Natural killer cell treated with Interleukin-12 subunit alpha and Interleukin-12 subunit beta and Interleukin-15 and Interleukin-18, amount 100 ng/mL, for 72 hours (primary cell): ENCODE results near the gene GRWD1. TPM values are rescaled to one million over a fixed set of nuclear protein-coding genes. Genes with fewer than 3 reads are reported as not detected.

Experiments
- ATAC-seq, 2 donors: fragments of 150-1000 bp; cut with Tn5 transposase in 1 of 2; sonication (Bioruptor Pico), chemical (Tn5 transposase) in 1 of 2; 2 replicates each; pipeline ENCODE4 v1.10.0; 2021
- DNase-seq: peaks from one replicate; pipeline ENCODE4 v3.0.0; 2022; ENCODE audit warnings: low spot score
- H3K27ac Mint-ChIP-seq, 2 donors: 1 replicate in 1 of 2; 2 replicates in 1 of 2; pipeline ENCODE4 v1.8.0; 2022; ENCODE audit warnings: mixed read lengths in 2 of 2, mild to moderate bottlenecking in 1 of 2, moderate library complexity in 1 of 2
- H3K27me3 Mint-ChIP-seq, 2 donors: 1 replicate in 1 of 2; 2 replicates in 1 of 2; pipeline ENCODE4 v1.8.0; 2022; ENCODE audit warnings: mixed read lengths in 2 of 2
- H3K36me3 Mint-ChIP-seq: one replicate; pipeline ENCODE4 v1.8.0; 2022; ENCODE audit warnings: mixed read lengths
- H3K4me1 Mint-ChIP-seq, 2 donors: 1 replicate in 1 of 2; 2 replicates in 1 of 2; pipeline ENCODE4 v1.8.0; 2022; ENCODE audit warnings: low read depth in 2 of 2, mixed read lengths in 2 of 2, mild to moderate bottlenecking in 1 of 2
- H3K4me3 Mint-ChIP-seq: one replicate; pipeline ENCODE4 v1.8.0; 2022; ENCODE audit warnings: mixed read lengths
- H3K9me3 Mint-ChIP-seq: 2 replicates; pipeline ENCODE4 v1.8.0; 2022; ENCODE audit warnings: mixed read lengths
- total RNA-seq, 2 donors: library from RNA; stranded (reverse); gene quantifications; one replicate each; pipeline ENCODE4 v1.2.3, GENCODE V29; 2022

Gene GRWD1
- total RNA-seq, 2 donors from 2014 or later = 60.6 to 104 TPM

DNA sequence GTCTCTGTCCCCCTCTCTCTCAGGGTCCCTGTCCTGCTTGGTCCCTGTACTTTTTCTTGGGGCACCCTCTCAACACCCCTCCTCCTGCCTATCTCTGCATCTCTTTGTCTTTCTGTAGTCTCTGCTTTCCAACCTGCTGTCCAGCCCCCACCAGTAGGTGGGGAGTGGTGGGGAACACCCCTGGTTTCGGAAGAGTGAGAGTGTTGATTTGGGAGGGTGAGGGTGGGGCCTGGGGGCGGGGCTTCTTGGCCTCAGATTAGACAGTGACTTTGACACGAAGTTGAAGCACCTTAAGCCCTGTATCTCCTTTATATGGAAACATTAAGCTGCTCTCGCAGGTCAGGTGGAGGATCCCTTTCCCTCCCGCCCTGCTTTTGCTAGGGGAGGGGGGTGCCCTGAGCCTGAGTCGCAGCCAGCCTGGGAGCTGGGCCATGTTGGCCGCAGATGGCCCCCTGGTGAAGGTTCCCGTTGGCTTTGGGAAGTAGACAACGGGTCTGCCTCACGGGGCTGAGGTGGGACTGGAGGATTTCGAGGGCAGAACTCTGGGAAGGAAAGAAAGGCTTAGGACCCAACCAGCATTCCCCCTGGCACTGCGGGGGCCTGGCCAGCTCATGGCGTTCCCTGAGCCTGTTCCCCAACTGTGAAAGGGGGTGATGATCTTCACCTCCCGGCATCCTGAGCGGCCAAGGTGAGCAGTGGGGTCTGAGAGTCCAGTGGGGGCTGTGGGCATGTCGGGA is 9.6 kb downstream of the GRWD1 start, which contains the start of gene KCNJ14:
Gene KCNJ14, plus strand, starts transcription at position 404 of the 737 bp plus-strand sequence. CDS start 6,151 bp downstream, outside the sequence.
- DNase-seq = no peak
- peak within 1 kb of the TSS in 1 of 2 donors; percentile 15 for H3K27ac Mint-ChIP-seq
- no peak for ATAC-seq
- H3K4me3 Mint-ChIP-seq = no peak within 1 kb of the TSS
- H3K9me3 Mint-ChIP-seq = no peaks in the 10 kb centered on the region
- H3K36me3 Mint-ChIP-seq = peaks cover 7% of the 10 kb centered on the region
- peaks cover 7% of the 10 kb centered on the region in 2 donors for H3K4me1 Mint-ChIP-seq
- no peaks in the 10 kb centered on the region for H3K27me3 Mint-ChIP-seq

DNA sequence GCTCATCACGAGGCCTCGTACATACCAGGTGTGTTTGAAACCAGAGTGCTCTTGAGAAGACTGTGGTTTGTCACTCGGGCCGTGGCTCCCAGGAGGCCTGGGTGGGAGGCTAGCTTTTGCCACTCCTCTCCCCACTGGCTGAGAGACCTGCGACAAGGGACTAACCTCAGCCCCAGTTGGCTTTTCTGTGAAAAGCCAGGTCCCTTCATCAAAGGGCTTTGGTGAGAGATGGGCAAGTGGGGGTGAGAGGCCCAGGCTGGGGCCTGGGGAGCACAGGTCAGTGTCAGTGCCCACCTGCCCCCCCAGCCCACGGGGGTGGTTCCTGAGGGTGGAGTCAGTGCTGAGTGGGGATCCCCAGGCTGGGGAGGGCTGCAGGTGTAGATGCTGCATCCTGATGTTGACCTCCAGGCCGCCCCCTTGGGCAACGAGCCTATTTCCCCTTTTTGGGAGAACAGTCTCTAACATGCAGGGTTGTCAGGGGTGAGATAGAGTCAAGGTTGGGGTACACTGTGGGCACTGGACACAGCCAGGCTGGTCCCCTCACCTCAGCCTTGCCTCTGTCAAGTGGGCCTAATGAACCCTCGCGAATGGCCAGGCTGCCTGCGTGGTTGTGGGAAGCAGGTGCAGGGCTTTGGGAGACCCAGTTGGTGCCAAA is 10.3 kb downstream of the GRWD1 start:
- Mint-ChIP-seq H3K9me3 (no peaks in the 10 kb centered on the region), H3K4me1 (peaks cover 7% of the 10 kb centered on the region in 2 donors), H3K27me3 (no peaks in the 10 kb centered on the region), H3K36me3 (peaks cover 7% of the 10 kb centered on the region), H3K27ac (no peak overlapping the region), H3K4me3 (no peak overlapping the region)
- ATAC-seq = peak in 1 of 2 donors; percentile 7
- DNase-seq = no peak

DNA sequence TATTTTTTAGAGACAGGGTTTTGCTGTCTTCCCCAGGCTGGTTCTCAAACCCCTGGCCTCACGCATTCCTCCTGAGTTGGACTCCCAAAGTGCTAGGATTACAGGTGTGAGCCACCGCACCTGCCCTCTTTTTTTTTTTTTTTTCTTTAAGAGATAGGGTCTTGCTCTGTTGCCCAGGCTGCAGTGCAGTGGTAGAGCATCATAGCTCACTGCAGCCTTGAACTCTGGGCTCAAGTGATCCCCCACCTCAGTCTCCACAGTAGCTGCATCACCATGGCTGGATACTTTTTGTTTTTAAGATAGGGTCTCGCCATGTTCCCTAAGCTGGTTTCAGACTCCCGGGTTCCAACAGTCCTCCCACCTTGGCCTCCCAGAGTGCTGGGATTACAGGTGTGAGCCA is 11.1 kb downstream of the GRWD1 start:
- H3K4me3 Mint-ChIP-seq = no peak overlapping the region

DNA sequence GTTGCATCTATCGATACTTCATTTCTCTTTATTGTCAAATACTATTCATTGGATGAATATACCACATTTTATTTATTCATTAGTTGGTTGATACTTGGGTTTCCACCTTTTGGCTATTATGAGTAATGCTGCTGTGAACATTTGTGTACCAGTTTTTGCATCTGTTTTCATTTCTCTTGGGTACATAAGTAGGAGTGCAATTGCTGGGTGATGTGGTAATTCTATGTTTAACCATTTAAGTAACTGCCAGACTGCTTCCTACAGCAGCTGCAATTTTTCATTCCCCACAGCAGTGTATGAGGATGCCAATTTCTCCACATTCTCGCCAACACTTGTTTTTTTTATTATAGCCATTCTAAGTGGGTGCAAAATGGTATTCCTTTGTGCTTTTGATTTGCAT is 12.2 kb downstream of the GRWD1 start:
- H3K36me3 Mint-ChIP-seq = peaks cover 7% of the 10 kb centered on the region
- no peak overlapping the region for H3K4me3 Mint-ChIP-seq
- ATAC-seq = no peak
- H3K27me3 Mint-ChIP-seq = no peaks in the 10 kb centered on the region
- H3K9me3 Mint-ChIP-seq = no peaks in the 10 kb centered on the region
- no peak overlapping the region for H3K27ac Mint-ChIP-seq
- DNase-seq = no peak
- peaks cover 7 to 10% of the 10 kb centered on the region in 2 donors for H3K4me1 Mint-ChIP-seq

More for the DNA sequence above, 11.1 kb downstream of the GRWD1 start:
- Mint-ChIP-seq H3K27ac (no peak overlapping the region), H3K9me3 (no peaks in the 10 kb centered on the region), H3K4me1 (peaks cover 7% of the 10 kb centered on the region in 2 donors), H3K27me3 (no peaks in the 10 kb centered on the region), H3K36me3 (peaks cover 7% of the 10 kb centered on the region)
- ATAC-seq (no peak), DNase-seq (no peak)

DNA sequence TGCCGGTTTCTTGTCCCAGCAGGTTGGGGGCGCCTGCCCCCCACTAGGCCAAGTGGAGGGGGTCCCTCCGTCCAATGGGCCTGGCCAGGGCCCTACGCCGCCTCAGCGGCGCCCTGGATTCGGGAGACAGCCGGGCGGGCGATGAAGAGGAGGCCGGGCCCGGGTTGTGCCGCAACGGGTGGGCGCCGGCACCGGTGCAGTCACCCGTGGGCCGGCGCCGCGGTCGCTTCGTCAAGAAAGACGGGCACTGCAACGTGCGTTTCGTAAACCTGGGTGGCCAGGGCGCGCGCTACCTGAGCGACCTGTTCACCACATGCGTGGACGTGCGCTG is 15.8 kb downstream of the GRWD1 start:
- Mint-ChIP-seq H3K4me1 (peaks cover 0 to 7% of the 10 kb centered on the region in 2 donors), H3K9me3 (no peaks in the 10 kb centered on the region), H3K36me3 (no peaks in the 10 kb centered on the region), H3K4me3 (no peak overlapping the region), H3K27me3 (no peaks in the 10 kb centered on the region), H3K27ac (no peak overlapping the region)
- DNase-seq (no peak), ATAC-seq (no peak)

DNA sequence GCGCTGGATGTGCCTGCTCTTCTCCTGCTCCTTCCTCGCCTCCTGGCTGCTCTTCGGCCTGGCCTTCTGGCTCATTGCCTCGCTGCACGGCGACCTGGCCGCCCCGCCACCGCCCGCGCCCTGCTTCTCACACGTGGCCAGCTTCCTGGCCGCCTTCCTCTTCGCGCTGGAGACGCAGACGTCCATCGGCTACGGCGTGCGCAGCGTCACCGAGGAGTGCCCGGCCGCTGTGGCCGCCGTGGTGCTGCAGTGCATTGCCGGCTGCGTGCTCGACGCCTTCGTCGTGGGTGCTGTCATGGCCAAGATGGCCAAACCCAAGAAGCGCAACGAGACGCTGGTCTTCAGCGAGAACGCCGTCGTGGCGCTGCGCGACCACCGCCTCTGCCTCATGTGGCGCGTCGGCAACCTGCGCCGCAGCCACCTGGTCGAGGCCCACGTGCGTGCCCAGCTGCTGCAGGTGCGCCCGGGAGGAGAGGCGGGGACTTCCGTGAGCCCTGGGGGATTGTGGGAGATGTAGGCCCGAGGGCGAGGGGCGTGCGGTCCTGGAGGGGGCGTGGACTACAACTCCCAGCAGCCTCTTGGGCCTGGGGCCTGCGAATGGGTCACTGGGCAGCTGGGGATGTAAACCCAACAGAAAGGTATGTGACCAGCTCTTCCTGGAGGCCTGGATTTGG is 16.3 kb downstream of the GRWD1 start:
- Mint-ChIP-seq H3K27ac (no peak overlapping the region), H3K9me3 (no peaks in the 10 kb centered on the region), H3K27me3 (no peaks in the 10 kb centered on the region), H3K36me3 (no peaks in the 10 kb centered on the region), H3K4me1 (peaks cover 0 to 7% of the 10 kb centered on the region in 2 donors), H3K4me3 (no peak overlapping the region)
- peak in 1 of 2 donors; percentile 11 for ATAC-seq
- DNase-seq = no peak

DNA sequence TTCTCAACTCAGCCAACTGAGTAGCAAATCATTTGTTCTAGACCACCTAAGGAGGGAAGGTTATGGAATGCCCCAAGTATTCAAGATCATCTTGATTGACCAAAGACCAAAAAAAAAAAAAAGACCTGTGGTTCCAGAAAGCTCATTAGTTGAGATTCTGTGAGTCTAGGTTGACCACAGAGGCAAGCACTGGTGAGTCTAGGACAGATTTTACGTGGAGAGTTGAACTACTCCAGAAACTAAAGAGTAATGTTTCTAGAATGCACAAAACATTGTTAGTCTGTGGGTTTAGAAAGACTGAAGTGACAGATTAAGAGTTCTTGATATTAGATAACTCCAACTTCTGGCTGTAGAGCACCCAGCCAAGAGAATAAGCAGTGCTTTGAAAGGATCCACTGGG is 19.4 kb downstream of the GRWD1 start:
- Mint-ChIP-seq H3K36me3 (no peaks in the 10 kb centered on the region), H3K4me3 (no peak overlapping the region), H3K27me3 (no peaks in the 10 kb centered on the region), H3K4me1 (peaks cover 6 to 15% of the 10 kb centered on the region in 2 donors), H3K9me3 (no peaks in the 10 kb centered on the region), H3K27ac (no peak overlapping the region)
- no peak for DNase-seq
- no peak for ATAC-seq

DNA sequence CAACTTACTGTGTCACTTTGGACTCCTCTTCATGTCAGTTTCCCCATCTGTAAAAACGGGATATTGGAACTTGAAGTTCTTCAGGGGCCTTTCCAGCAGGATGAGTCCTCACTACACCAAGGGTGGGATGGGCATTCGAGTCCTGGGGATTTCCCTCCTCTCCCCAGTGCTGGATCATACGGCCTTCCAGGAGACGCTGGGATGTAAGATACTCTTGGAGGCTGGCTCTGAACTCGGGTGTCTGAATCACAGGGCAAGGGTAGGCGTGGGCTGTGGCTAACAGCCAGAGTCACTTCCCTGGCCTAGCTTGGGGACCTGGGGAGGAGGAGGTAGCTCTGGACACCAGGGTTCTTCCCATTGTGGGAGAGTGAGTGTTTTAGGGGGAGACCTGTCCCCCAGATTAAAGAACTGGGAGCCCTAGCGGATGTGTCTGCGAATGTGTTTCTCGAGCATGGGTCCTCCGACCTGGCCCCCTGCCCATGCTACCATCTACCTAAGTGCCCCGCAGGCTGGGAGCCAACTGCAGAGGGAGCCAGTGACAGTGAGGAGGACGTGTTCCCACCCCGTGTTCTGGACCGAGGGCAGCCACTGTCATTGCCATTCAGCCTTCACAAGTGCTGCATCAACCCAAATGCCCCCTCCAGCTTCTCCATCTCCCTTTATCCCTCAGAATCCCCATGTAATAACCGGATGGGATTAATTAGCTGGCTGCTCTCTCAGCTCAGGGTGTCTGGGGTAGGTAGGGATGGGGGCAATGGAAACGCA is 21.0 kb downstream of the GRWD1 start:
- no peak for ATAC-seq
- DNase-seq = no peak
- no peak overlapping the region for H3K4me3 Mint-ChIP-seq
- peaks cover 11 to 21% of the 10 kb centered on the region in 2 donors for H3K4me1 Mint-ChIP-seq
- H3K27ac Mint-ChIP-seq = no peak overlapping the region
- no peaks in the 10 kb centered on the region for H3K36me3 Mint-ChIP-seq
- no peaks in the 10 kb centered on the region for H3K27me3 Mint-ChIP-seq
- no peaks in the 10 kb centered on the region for H3K9me3 Mint-ChIP-seq

DNA sequence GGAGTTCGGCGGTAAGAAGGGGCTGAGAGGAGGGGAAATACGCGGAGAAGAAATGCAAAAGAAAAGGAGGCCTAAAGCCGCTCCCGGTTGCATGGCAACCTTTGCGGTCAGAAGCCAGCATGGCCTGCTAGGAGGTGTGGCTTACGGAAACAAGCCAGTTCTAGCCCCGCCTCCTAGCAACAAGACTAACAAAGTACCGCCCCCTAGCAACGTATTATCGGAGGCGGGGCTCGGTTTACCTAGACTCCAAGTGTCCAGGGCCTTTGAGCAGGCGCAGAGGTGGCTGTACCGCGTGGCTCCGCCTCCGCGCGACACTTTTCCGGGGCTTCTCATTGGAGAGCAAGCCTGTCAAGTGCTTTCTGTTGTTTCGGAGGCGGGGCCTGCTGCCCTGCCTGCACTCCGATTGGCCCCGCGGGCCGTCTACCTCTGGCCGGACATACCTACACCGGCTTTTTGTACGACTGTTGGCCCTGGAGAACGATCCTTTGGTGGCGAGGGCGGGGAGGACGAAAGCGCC is 23.0 kb downstream of the GRWD1 start:
- no peaks in the 10 kb centered on the region for H3K36me3 Mint-ChIP-seq
- H3K9me3 Mint-ChIP-seq = no peaks in the 10 kb centered on the region
- peak; percentile 95 for ATAC-seq
- H3K27me3 Mint-ChIP-seq = no peaks in the 10 kb centered on the region
- peaks cover 11 to 18% of the 10 kb centered on the region in 2 donors for H3K4me1 Mint-ChIP-seq
- H3K27ac Mint-ChIP-seq = peak overlapping the region; percentile 85 to 89
- peak; percentile 100 for DNase-seq
- H3K4me3 Mint-ChIP-seq = peak overlapping the region; percentile 94

DNA sequence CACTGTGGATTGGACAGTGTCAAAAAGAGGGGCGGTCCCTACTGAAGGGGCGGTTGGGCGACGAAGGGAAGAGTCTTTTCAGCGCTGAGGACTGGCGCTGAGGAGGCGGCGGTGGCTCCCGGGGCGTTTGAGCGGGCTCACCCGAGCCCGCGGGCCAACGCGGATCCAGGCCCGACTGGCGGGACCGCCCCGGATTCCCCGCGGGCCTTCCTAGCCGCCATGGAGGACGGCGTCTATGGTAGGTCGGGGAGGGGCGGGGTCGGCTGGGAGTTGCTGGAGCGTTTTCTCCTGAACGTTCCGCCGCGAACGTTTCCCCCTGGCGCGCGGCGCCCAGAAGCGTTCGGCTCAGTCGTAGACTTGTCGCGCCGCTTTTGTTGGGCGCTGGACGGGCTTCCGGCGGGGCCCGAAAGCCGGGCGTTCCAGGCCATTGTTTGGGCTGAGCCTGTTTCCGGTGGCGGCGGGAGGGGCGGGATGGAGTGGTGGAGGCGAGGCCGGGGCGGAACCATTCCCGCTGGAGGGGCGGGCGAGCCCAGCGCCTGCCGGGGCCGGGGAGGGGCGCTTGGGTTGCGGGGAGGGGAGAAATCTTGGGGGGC is 23.6 kb downstream of the GRWD1 start, which contains the start of gene CYTH2:
Gene CYTH2, plus strand, starts transcription at position 81 of the 593 bp plus-strand sequence. Its CDS starts 139 bp downstream, at position 220.
- peak; percentile 45 to 63 for ATAC-seq
- DNase-seq = peak; percentile 79
- no peaks in the 10 kb centered on the region for H3K27me3 Mint-ChIP-seq
- H3K36me3 Mint-ChIP-seq = no peaks in the 10 kb centered on the region
- H3K4me3 Mint-ChIP-seq = peak within 1 kb of the TSS; percentile 94
- H3K4me1 Mint-ChIP-seq = peaks cover 14 to 20% of the 10 kb centered on the region in 2 donors
- peak within 1 kb of the TSS; percentile 85 to 89 for H3K27ac Mint-ChIP-seq
- no peaks in the 10 kb centered on the region for H3K9me3 Mint-ChIP-seq

DNA sequence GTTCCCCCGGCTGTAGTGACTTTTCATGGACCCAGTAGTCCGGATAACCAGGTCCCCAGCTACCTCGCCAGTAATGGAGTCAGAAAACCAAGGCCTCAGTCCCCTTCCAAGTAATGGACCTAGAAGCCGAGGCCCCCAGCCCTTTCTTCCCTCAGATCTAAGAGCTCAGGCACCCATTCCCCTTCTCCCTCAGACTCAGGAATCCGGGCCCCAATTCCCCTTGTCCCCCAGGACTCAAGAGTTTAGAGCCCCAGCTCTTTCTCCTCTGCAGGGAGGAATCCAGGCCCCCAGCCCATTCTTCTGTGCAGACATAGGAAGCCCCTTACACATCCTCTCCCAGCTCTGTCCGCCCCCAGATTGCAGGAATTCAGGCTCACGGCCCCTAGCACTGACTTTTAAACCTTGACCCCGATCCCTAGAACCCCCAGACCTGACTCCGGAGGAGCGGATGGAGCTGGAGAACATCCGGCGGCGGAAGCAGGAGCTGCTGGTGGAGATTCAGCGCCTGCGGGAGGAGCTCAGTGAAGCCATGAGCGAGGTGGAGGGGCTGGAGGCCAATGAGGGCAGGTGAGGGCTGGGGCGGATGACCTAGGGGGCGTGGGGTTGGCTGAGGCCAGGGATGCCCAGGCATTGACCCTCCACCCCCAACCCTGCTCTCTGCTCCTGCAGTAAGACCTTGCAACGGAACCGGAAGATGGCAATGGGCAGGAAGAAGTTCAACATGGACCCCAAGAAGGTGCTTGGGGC is 24.3 kb downstream of the GRWD1 start:
- no peak for ATAC-seq
- Mint-ChIP-seq H3K9me3 (no peaks in the 10 kb centered on the region), H3K4me1 (peaks cover 17 to 25% of the 10 kb centered on the region in 2 donors), H3K4me3 (peak overlapping the region; percentile 94), H3K27ac (peak overlapping the region in 1 of 2 donors; percentile 85), H3K36me3 (no peaks in the 10 kb centered on the region), H3K27me3 (no peaks in the 10 kb centered on the region)
- DNase-seq = no peak

DNA sequence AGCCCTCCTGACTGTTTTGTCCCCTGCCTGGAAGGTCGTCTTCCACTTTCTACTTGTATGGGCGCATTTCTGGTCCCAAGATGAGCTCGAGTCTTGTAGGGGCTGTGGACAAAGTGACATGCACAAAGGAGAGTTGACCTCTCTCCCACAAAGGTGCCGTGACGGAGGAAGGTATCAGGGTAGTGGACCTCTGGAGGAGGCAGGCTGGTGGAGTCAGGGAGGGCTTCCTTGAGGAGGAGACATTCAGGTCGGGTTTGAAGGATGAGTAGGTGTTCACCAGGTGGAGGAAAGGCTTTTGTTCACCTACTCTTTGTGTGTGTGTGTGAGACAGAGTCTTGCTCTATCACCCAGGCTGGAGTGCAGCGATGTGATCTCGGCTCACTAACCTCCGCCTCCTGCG is 25.1 kb downstream of the GRWD1 start:
- no peak for DNase-seq
- H3K27ac Mint-ChIP-seq = no peak overlapping the region
- H3K36me3 Mint-ChIP-seq = no peaks in the 10 kb centered on the region
- H3K27me3 Mint-ChIP-seq = no peaks in the 10 kb centered on the region
- H3K9me3 Mint-ChIP-seq = no peaks in the 10 kb centered on the region
- H3K4me1 Mint-ChIP-seq = peaks cover 17 to 28% of the 10 kb centered on the region in 2 donors
- H3K4me3 Mint-ChIP-seq = peak overlapping the region; percentile 35
- no peak for ATAC-seq
